ENCODE data around the gene TOP2A. TPM values are rescaled to one million over a fixed set of nuclear protein-coding genes. Genes with fewer than 3 reads are reported as not detected.

The TOP2A gene
- total and polyA plus RNA-seq, 9 of the 15 experiments (the other 6 are each of a cell fraction or from before 2014, with no cell fraction given) = 133 to 347 (median 259) TPM

GRCh38 chr17:40355123-40355803, 62.4 kb downstream of the TOP2A start:
- Histone ChIP-seq H3K79me2 (ENCODE audit: control insufficient read depth, insufficient read depth, low read length) (no peaks in the 10 kb centered on the region), H3K9me3 (replicated peaks; ENCODE audit: control insufficient read depth, insufficient read depth, low read depth, low read length) (no peaks in the 10 kb centered on the region), H3K27me3 (ENCODE audit: control insufficient read depth in 2 of 2, insufficient read depth in 2 of 2, low read length in 2 of 2) (no peaks in the 10 kb centered on the region), H3K9ac (ENCODE audit: insufficient read depth in 1 of 2, low read depth in 2 of 2, low read length in 2 of 2) (no peak overlapping the region; a peak in 1 of 4 replicates), H3K27ac (ENCODE audit: extremely low read depth, low read depth, low read length) (no peak overlapping the region; the same call in 2 of the 3 replicates), H3K36me3 (ENCODE audit: control insufficient read depth, insufficient read depth, low read length) (peaks cover 41% of the 10 kb centered on the region; the same call in 2 of the 3 replicates), H3K4me1 (replicated peaks in 1 of 2; ENCODE audit: control insufficient read depth in 2 of 2, insufficient read depth in 2 of 2, low read length in 2 of 2) (peaks cover 0 to 58% of the 10 kb centered on the region in 2 experiments; a peak in 3 of 5 replicates), H3K4me3 (no peak overlapping the region), H3K4me2 (ENCODE audit: insufficient read depth, low read length) (no peak overlapping the region), H3K9me1 (ENCODE audit: control insufficient read depth, insufficient read depth, low read length) (no peaks in the 10 kb centered on the region), H2AFZ (ENCODE audit: low read depth, low read length) (no peak overlapping the region), H4K20me1 (replicated peaks; ENCODE audit: control insufficient read depth, insufficient read depth, low read length) (no peaks in the 10 kb centered on the region)
- ChIA-PET POLR2A (interaction anchor here (0.6 to 1.2 kb wide), 6 partner anchors 9 to 301 kb away, joined by 3 to 5 read pairs (median 3); partner anchors contain the start of genes CDC6 and GJD3), CTCF (ENCODE audit: low intra/inter-chr PET ratio) (interaction anchor here (1.1 to 2.6 kb wide), 2 partner anchors 53 to 179 kb away, joined by 3 to 90 read pairs; no protein-coding TSS in a partner anchor)
- 52% methylated on average over 28 of the region's 29 CpGs for WGBS (ENCODE audit: insufficient coverage, low coverage, missing lambda C conversion rate)
- peak; percentile 90 for ATAC-seq
- in situ Hi-C loops (cut with MboI) (loop anchor here (10.0 kb wide), 1 partner anchor 340 kb away; the partner anchor contains the start of gene CSF3), intact Hi-C loops (cut with micrococcal nuclease) (loop anchor here (1.0 to 10.0 kb wide), 5 partner anchors 52 to 340 kb away; partner anchors contain the start of genes CSF3 and IGFBP4)
- no TSS peak for BruUV-seq (replicated peaks)
- peak; percentile 52 for FAIRE-seq
- DNase-seq (ENCODE audit: extremely low read depth in 1 of 4, low spot score in 3 of 4) = peak; percentile 82 to 88 (median 87)
- no peak for TF ChIP-seq RERE (CRISPR knock-in tag; IDR thresholded peaks at IDR 0.05; ENCODE audit: borderline replicate concordance)
- TF ChIP-seq FOXK2 (conservative IDR thresholded peaks at IDR 0.05 in 1 of 2, IDR thresholded peaks at IDR 0.05 in 1 of 2; ENCODE audit: low read depth in 2 of 2) = no peak
- peak; percentile 27 for TF ChIP-seq E2F8 (IDR thresholded peaks at IDR 0.05; ENCODE audit: low read depth, partially characterized antibody)
- peak; percentile 73 for TF ChIP-seq ZBTB7A (IDR thresholded peaks at IDR 0.05; ENCODE audit: borderline replicate concordance, control insufficient read depth, low read depth, low read length)
- TF ChIP-seq RBM15 (IDR thresholded peaks at IDR 0.05; ENCODE audit: insufficient read depth, low read length) = no peak
- TF ChIP-seq BCL6 (CRISPR knock-in tag; IDR thresholded peaks at IDR 0.05) = no peak
- peak; percentile 45 for TF ChIP-seq BHLHE40 (IDR thresholded peaks at IDR 0.05; ENCODE audit: low read length)
- TF ChIP-seq KLF13 (tag; IDR thresholded peaks at IDR 0.05; ENCODE audit: borderline replicate concordance, low read depth) = peak; percentile 64; the same call in 1 of the 2 replicates
- peak; percentile 92 for TF ChIP-seq TFAP4 (CRISPR knock-in tag; IDR thresholded peaks at IDR 0.05; ENCODE audit: borderline replicate concordance)
- TF ChIP-seq ZNF274 (IDR thresholded peaks at IDR 0.05; ENCODE audit: borderline replicate concordance, low read depth, low read length) = no peak
- TF ChIP-seq TEAD2 (tag; IDR thresholded peaks at IDR 0.05) = no peak
